ENCODE results near the gene HECW1.
"Not testable (repeated sequence)": the region's sequence is repeated elsewhere in the genome, so short reads cannot be mapped to it uniquely, and the experiment has no call there.

HECW1 gene

DNA sequence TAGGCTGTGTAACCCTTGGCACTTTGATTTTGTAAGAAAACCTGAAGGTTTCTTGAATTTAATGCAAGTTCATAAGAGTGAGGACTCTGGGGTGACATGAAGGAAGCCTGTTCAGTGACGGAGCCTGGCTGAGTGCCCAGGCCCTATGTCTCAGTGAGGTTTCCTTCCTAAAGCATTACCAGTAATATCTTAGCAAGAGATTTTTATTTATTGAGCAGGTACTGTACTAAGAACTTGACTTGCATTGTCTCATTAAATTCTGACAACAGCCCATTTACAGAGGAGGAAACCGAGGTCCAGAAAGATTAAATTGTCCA, 197.2 kb downstream of the HECW1 start:
- no peak for DNase-seq (ENCODE audit: low read depth)

- DNase-seq (ENCODE audit: low read depth) = no peak
Observed at GRCh38 chr7:43311052-43311451, 198.6 kb downstream of the HECW1 start.

DNA sequence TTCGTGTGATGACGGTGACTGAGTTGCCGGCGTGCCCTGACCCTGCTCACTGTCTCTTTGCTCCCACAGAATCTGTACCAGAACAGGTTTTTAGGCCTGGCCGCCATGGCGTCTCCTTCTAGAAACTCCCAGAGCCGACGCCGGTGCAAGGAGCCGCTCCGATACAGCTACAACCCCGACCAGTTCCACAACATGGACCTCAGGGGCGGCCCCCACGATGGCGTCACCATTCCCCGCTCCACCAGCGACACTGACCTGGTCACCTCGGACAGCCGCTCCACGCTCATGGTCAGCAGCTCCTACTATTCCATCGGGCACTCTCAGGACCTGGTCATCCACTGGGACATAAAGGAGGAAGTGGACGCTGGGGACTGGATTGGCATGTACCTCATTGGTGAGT, 199.2 kb downstream of the HECW1 start:
- no peak for DNase-seq (ENCODE audit: low read depth)

GRCh38 chr7:43313628-43314378, 201.4 kb downstream of the HECW1 start:
- DNase-seq (ENCODE audit: low read depth) = no peak

GRCh38 chr7:43314379-43315158, 202.1 kb downstream of the HECW1 start:
- no peak for DNase-seq (ENCODE audit: low read depth)

- DNase-seq (ENCODE audit: low read depth) = no peak
Observed at GRCh38 chr7:43317075-43317474, 204.6 kb downstream of the HECW1 start.

- DNase-seq (ENCODE audit: low read depth) = no peak
Observed at GRCh38 chr7:43318188-43318770, 205.8 kb downstream of the HECW1 start.

DNA sequence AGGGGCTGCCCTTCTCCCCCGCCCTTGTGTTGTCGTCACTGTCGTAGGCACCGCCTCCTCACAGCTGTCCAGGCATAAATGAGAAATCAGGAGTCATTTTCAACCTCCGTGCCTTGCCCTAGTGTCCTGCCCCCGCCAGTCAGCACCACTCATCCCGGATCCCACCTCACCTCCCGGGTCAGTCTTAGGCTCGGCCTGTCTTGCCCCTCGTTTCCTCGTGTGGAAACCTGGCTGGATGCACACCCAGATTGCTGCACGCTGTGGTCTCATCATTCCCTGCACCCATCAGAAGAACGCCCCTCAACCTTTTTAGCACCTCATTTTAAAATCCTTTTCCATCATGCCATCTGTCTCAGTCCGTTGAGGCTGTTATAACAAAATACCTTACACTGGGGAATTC, 213.1 kb downstream of the HECW1 start:
- DNase-seq (ENCODE audit: low read depth) = no peak

DNA sequence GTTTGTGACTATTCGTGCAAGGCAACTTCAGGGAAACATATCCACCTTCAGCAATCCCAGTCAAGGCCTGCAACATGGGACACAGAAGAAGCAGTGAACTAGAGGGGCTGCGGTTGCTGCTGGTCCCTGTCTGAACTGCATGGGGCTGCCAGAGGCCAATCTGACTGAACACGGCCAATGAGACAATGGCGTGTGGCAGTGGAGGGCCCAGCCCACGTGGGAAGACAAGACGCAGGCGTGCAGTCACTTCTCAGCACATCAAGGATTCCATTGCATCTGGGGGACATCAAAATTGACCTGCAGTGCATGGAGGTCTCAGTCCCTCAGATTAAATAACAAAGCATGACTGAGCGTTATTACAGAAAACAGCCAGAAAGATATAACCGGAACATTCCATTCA, 215.9 kb downstream of the HECW1 start:
- no peak for DNase-seq (ENCODE audit: low read depth)

DNA sequence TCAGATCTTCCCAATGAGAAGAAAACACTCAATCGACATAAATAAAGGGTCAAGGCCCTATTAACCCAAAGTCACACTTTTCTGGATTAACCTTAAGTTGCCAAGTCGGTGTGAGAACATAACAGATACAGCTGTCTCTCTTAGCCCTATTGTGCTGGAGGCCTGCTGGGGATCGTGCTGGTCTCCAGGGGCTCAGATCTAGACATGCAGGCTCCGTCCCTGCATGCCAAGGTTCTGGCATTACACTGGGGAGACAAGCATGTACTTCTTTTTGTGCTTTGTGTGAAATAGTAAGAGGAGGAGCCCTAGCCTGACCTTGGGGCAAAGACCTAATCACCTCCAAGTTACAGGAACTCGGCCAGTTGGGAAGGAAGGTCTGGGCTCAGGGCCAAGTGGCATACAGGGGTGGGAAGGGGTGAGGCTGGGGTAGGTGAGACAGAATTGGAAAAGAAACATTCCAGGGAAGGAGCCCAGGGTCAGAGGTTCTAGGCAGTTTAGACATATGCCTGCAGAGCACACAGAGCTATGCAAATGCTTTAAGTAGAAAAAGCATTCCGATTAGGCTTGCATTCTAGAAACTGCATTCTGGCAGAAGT, 216.4 kb downstream of the HECW1 start:
- DNase-seq (ENCODE audit: low read depth) = no peak

GRCh38 chr7:43332193-43332796, 219.8 kb downstream of the HECW1 start:
- DNase-seq (ENCODE audit: low read depth) = no peak

GRCh38 chr7:43337191-43337590, 224.7 kb downstream of the HECW1 start:
- DNase-seq (ENCODE audit: low read depth) = no peak

DNA sequence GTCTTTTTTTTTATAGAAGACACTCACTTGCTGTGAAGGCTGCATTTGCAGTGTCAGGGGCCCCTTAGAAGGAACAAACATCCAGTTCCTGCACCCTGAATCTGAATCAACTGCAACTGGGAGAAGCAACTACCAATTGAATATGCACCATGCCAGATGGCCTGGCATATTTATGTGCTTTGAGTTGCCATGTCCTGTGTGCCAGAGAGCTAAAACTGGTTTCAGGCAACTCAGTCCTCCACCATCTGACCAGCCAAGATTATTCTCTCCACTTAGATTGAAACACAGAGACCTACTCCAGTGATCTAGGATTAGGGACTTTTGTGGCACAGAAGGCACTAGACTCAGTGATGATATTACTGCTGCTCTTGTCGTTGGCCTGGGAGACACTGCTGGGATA, 225.4 kb downstream of the HECW1 start:
- no peak for DNase-seq (ENCODE audit: low read depth)

- DNase-seq (ENCODE audit: low read depth) = no peak
Observed at GRCh38 chr7:43341132-43341531, 228.7 kb downstream of the HECW1 start.

GRCh38 chr7:43343417-43343816, 231.0 kb downstream of the HECW1 start:
- not testable (repeated sequence) for DNase-seq (ENCODE audit: low read depth)

GRCh38 chr7:43345696-43346095, 233.2 kb downstream of the HECW1 start:
- DNase-seq (ENCODE audit: low read depth) = not testable (repeated sequence)

DNA sequence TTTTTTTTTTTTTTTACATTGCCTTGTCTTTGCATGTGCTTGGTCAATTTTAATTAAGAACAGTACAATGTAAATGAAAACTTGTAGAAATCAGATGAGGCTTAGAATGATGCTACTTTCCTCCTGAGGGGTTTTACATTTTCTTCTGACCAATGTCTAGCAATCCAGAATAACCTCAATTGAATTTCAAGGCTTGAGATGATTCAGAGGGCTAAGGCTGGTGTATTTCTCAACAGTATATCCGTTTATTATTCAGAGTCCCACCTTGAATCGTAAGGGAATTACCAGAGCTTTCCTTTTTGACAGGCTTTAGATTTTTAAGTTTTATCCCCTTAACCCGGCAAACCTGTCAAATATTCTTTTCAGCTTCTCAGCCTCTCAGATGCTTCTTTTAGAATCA, 239.2 kb downstream of the HECW1 start:
- DNase-seq (ENCODE audit: low read depth) = no peak

GRCh38 chr7:43353902-43354301, 241.5 kb downstream of the HECW1 start:
- no peak for DNase-seq (ENCODE audit: low read depth)

DNA sequence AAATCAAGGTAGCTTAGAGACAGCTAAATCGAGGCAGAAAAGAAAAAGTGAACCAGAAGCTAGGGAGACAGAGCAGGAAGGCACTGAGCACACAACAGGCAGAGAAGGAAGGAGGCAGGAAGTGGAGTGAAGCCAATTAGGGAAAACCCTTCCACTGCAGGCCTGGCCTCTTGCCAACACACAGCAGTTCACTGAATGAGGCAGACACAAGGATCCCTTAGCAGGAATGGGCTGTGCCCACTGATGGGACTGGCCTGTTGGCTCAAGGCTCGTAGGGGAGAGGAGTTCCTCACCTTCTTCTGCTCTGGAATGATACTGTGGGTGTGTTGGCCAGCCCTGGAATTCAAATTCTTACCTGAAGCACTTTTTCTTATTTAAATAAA, 250.2 kb downstream of the HECW1 start:
- no peak for DNase-seq (ENCODE audit: low read depth)

DNA sequence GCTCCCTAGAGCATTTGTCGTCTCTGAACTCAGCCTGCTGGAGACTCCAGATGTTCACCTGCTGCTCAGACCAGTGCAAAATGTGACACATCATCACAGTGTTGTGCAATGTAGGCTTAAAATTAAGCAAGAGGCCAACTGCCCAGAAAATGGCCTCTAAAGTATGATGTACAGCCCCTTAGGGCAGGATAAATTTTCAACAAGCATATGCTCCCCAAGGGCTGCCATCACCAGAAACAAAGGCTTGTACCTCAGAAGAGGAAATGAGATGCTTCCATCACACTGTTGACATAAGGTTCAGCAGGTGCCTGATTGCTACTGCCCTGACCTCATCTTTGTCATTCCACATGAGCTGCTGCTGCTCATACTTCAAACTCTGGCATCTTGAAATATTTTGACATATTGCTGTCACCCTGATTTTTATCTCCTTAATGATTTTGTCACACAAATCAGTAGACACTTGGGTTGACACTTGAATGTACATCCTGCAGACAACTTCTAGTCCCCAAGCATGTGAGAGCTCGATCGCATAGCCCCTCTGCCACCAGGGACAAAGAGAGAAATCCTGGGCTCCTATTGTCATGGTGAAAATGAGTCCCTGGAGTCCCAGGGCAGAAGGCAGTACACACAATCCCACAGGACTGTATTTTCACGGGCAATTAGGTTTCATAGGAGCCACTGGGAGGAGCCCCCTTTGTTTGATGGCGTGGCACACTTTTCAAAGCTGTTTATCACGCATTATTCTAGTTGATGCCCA, 250.8 kb downstream of the HECW1 start:
- DNase-seq (ENCODE audit: low read depth) = no peak

- no peak for DNase-seq (ENCODE audit: low read depth)
Observed at GRCh38 chr7:43364391-43364790, 251.9 kb downstream of the HECW1 start.
